AG04449 (cell line): Measurements from ENCODE around the gene ATP2C2.

Source experiments
- CTCF ChIA-PET: fragments of 350-600 bp; formaldehyde crosslinking; extraction: SDS; loops from one replicate; lab custom pipeline; 2021; ENCODE audit warnings: antibody characterized with exemption; lab: Yijun Ruan, JAX
- POLR2A ChIA-PET: fragments of 400-600, 350-600 bp; formaldehyde crosslinking; extraction: SDS; loops from one replicate; lab custom pipeline; 2020; ENCODE audit warnings: antibody characterized with exemption, inconsistent platforms; lab: Yijun Ruan, JAX
- DNase-seq: peaks from one replicate; pipeline ENCODE4 v3.0.0-alpha.2; 2010; ENCODE audit warnings: low read depth, low spot score
- H3K4me3 ChIP-seq: 2 replicates; pipeline ENCODE4 v1.5.1; 2011; ENCODE audit warnings: low read depth, mild to moderate bottlenecking, control low read depth, low read length
- TF ChIP-seq, protein P1 (sequence below): IDR thresholded peaks from one replicate; pipeline ENCODE4 v1.5.1; 2011; ENCODE audit warnings: mild to moderate bottlenecking, moderate library complexity, low read length, control low read depth, inconsistent platforms; ENCODE audit not compliant: insufficient read depth; ENCODE audit errors: missing control alignments

Gene ATP2C2

GRCh38 chr16:84378567-84378966, 10.2 kb downstream of the ATP2C2 start:
- H3K4me3 ChIP-seq: no peak overlapping the region
- TF ChIP-seq, protein P1, sequence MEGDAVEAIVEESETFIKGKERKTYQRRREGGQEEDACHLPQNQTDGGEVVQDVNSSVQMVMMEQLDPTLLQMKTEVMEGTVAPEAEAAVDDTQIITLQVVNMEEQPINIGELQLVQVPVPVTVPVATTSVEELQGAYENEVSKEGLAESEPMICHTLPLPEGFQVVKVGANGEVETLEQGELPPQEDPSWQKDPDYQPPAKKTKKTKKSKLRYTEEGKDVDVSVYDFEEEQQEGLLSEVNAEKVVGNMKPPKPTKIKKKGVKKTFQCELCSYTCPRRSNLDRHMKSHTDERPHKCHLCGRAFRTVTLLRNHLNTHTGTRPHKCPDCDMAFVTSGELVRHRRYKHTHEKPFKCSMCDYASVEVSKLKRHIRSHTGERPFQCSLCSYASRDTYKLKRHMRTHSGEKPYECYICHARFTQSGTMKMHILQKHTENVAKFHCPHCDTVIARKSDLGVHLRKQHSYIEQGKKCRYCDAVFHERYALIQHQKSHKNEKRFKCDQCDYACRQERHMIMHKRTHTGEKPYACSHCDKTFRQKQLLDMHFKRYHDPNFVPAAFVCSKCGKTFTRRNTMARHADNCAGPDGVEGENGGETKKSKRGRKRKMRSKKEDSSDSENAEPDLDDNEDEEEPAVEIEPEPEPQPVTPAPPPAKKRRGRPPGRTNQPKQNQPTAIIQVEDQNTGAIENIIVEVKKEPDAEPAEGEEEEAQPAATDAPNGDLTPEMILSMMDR: no peak
- DNase-seq: no peak
- CTCF ChIA-PET: no interaction called here
- POLR2A ChIA-PET: no interaction called here

GRCh38 chr16:84379008-84379708, 10.8 kb downstream of the ATP2C2 start:
- DNase-seq: no peak
- ChIA-PET CTCF (no interaction called here), POLR2A (no interaction called here)
- TF ChIP-seq, protein P1: no peak
- H3K4me3 ChIP-seq: no peak overlapping the region

- H3K4me3 ChIP-seq: no peak overlapping the region
- CTCF ChIA-PET: no interaction called here
- POLR2A ChIA-PET: no interaction called here
- no peak for DNase-seq
- TF ChIP-seq, protein P1: no peak
These were observed 11.5 kb downstream of the ATP2C2 start for GRCh38 chr16:84379709-84380362.

GRCh38 chr16:84380405-84380804, 12.1 kb downstream of the ATP2C2 start:
- no peak for DNase-seq
- CTCF ChIA-PET: no interaction called here
- TF ChIP-seq, protein P1: no peak
- H3K4me3 ChIP-seq: no peak overlapping the region
- POLR2A ChIA-PET: no interaction called here

- ChIA-PET CTCF (no interaction called here), POLR2A (no interaction called here)
- H3K4me3 ChIP-seq: no peak overlapping the region
- DNase-seq: no peak
- TF ChIP-seq, protein P1: no peak
These were observed 14.1 kb downstream of the ATP2C2 start for GRCh38 chr16:84382396-84382795.

GRCh38 chr16:84383106-84383505, 14.8 kb downstream of the ATP2C2 start:
- no peak overlapping the region for H3K4me3 ChIP-seq
- POLR2A ChIA-PET: no interaction called here
- TF ChIP-seq, protein P1: no peak
- CTCF ChIA-PET: no interaction called here
- DNase-seq: no peak
